Fibroblast of lung (primary cell): Measurements from ENCODE around the gene SLC6A19. TPM values are rescaled to one million over a fixed set of nuclear protein-coding genes. Genes with fewer than 3 reads are reported as not detected.
A peak's percentile ranks its signal among the peaks of the same experiment; 100 is the strongest.

Experiments
- DNase-seq, 2 donors: peaks; one replicate each; pipeline versions ENCODE4 v3.0.0 to v3.0.0-alpha.2; 2010; ENCODE audit warnings: low read depth in 2 of 2
- H2AFZ ChIP-seq: 2 replicates; pipeline ENCODE4 v1.5.1; 2012; ENCODE audit warnings: low read length, control low read depth, inconsistent platforms
- H3K27ac ChIP-seq: 2 replicates; pipeline ENCODE4 v1.5.1; 2011; ENCODE audit warnings: low read length, control low read depth; ENCODE audit not compliant: insufficient read depth
- H3K27me3 ChIP-seq: 2 replicates; pipeline ENCODE4 v1.5.1; 2011; ENCODE audit warnings: mild to moderate bottlenecking, low read length; ENCODE audit not compliant: control insufficient read depth, insufficient read depth
- H3K36me3 ChIP-seq: 2 replicates; pipeline ENCODE4 v1.5.1; 2011; ENCODE audit warnings: low read length; ENCODE audit not compliant: control insufficient read depth, insufficient read depth
- H3K4me1 ChIP-seq: 2 replicates; pipeline ENCODE4 v1.5.1; 2011; ENCODE audit warnings: low read length; ENCODE audit not compliant: control insufficient read depth, insufficient read depth; ENCODE audit errors: extremely low read depth
- H3K4me2 ChIP-seq: 2 replicates; pipeline ENCODE4 v1.5.1; 2011; ENCODE audit warnings: low read length, control low read depth; ENCODE audit not compliant: insufficient read depth; ENCODE audit errors: extremely low read depth
- H3K4me3 ChIP-seq, 4 experiments: fragments of 200-600 bp in 1 of 4; sonication (generic) in 1 of 4; replicated peaks in 1 of 4; 2 replicates each; pipeline ENCODE4 v1.5.1; 2011 to 2016; ENCODE audit warnings: low read length in 4 of 4, low read depth in 3 of 4, mild to moderate bottlenecking in 3 of 4, control low read depth in 2 of 4, inconsistent platforms in 1 of 4, mixed read lengths in 1 of 4; ENCODE audit not compliant: insufficient read depth in 1 of 4; ENCODE audit errors: control extremely low read depth in 1 of 4
- H3K79me2 ChIP-seq: 2 replicates; pipeline ENCODE4 v1.5.1; 2012; ENCODE audit warnings: mild to moderate bottlenecking, low read length, inconsistent platforms; ENCODE audit not compliant: control insufficient read depth, insufficient read depth
- H3K9ac ChIP-seq: 2 replicates; pipeline ENCODE4 v1.5.1; 2011; ENCODE audit warnings: mild to moderate bottlenecking, low read length, control low read depth; ENCODE audit not compliant: insufficient read depth
- H3K9me3 ChIP-seq: 2 replicates; pipeline ENCODE4 v1.5.1; 2012; ENCODE audit warnings: low read depth, low read length; ENCODE audit not compliant: control insufficient read depth, insufficient read depth
- H4K20me1 ChIP-seq: 2 replicates; pipeline ENCODE4 v1.5.1; 2011; ENCODE audit warnings: low read length; ENCODE audit not compliant: control insufficient read depth, insufficient read depth; ENCODE audit errors: extremely low read depth
- EZH2 ChIP-seq: IDR thresholded peaks from 2 replicates; pipeline ENCODE4 v1.5.1; 2012; ENCODE audit warnings: low read length, control low read depth, mild to moderate bottlenecking; ENCODE audit errors: missing control alignments
- polyA plus RNA-seq, 2 donors: library from polyadenylated mRNA; depleted of rRNA in 1 of 2; stranded (reverse) in 1 of 2; unstranded in 1 of 2; fragments of >200 nt; gene quantifications; 2 replicates each; pipeline ENCODE4 v1.2.1, GENCODE V29; 2011 to 2012; ENCODE audit warnings: missing spikeins in 1 of 2
- total RNA-seq: library from RNA; depleted of rRNA; stranded (reverse); fragments of >200 nt; gene quantifications from 2 replicates; pipeline ENCODE4 v1.2.1, GENCODE V29; 2014
- TF ChIP-seq, protein P1 (sequence below), 2 donors: IDR thresholded peaks in 1 of 2; conservative IDR thresholded peaks in 1 of 2; 1 replicate in 1 of 2; 2 replicates in 1 of 2; pipeline ENCODE4 v1.5.1; 2011 to 2012; ENCODE audit warnings: low read length in 2 of 2, control low read depth in 1 of 2, inconsistent platforms in 1 of 2, low read depth in 1 of 2, mild to moderate bottlenecking in 1 of 2

SLC6A19 gene
- total and polyA plus RNA-seq, 2 donors (not counting 1 experiment from before 2014, with no cell fraction given) = not detected

DNA sequence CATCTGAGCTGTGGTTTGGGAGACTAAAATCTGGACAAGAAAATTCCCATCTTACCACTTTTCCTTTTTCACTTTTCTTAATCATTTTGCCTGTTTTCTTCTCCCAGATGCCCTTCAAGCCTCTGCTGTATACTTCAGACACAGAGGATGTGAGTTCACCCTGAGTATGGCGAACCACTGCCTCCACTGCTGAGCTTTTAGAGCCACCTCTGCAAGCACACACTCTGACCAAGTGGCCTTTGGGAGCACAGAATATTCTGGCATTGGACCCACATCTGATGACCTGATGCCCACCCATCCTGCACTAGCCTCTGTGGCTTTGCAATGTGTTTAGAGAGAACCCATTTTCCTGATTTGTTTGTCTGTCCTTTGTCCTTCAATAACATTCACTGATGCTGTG lies 61.0 kb downstream of the SLC6A19 start:
- H3K4me1 ChIP-seq = no peaks in the 10 kb centered on the region
- peak; percentile 8 to 11 for DNase-seq
- no peak overlapping the region for H3K4me3 ChIP-seq
- no peak overlapping the region for H3K27ac ChIP-seq
- H3K9ac ChIP-seq = no peak overlapping the region
- no peak overlapping the region for H2AFZ ChIP-seq
- no peaks in the 10 kb centered on the region for H4K20me1 ChIP-seq
- no peaks in the 10 kb centered on the region for H3K9me3 ChIP-seq
- H3K36me3 ChIP-seq = no peaks in the 10 kb centered on the region
- TF ChIP-seq, protein P1, sequence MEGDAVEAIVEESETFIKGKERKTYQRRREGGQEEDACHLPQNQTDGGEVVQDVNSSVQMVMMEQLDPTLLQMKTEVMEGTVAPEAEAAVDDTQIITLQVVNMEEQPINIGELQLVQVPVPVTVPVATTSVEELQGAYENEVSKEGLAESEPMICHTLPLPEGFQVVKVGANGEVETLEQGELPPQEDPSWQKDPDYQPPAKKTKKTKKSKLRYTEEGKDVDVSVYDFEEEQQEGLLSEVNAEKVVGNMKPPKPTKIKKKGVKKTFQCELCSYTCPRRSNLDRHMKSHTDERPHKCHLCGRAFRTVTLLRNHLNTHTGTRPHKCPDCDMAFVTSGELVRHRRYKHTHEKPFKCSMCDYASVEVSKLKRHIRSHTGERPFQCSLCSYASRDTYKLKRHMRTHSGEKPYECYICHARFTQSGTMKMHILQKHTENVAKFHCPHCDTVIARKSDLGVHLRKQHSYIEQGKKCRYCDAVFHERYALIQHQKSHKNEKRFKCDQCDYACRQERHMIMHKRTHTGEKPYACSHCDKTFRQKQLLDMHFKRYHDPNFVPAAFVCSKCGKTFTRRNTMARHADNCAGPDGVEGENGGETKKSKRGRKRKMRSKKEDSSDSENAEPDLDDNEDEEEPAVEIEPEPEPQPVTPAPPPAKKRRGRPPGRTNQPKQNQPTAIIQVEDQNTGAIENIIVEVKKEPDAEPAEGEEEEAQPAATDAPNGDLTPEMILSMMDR (conservative IDR thresholded peaks at IDR 0.05 in 1 of 2, IDR thresholded peaks at IDR 0.05 in 1 of 2; ENCODE audit: low read depth in 1 of 2, low read length in 2 of 2) = no peak
- TF ChIP-seq EZH2 = no peak
- H3K4me2 ChIP-seq = no peak overlapping the region
- H3K79me2 ChIP-seq = no peaks in the 10 kb centered on the region
- H3K27me3 ChIP-seq = no peaks in the 10 kb centered on the region

DNA sequence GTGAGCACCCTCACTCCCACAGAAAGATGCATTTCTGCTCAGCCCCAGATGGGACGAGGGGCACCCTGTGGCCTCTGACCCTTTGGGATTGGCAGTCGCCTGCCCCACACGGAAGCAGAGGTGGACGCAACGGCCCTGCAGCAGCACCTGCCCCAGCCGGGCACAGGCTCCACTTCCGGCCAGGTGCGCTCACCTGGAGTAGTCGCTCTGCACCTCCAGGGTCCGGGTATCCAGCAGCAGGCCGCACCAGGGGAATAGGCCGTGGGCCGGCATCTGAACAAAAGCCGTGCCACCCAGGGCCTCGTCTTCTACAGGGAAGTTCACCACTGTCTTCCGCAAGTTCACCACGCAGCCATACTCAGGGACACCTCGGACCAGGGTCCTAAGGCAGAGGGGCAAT lies 62.8 kb downstream of the SLC6A19 start:
- H3K9ac ChIP-seq = no peak overlapping the region
- DNase-seq = no peak
- H3K79me2 ChIP-seq = no peaks in the 10 kb centered on the region
- H3K27ac ChIP-seq = no peak overlapping the region
- H2AFZ ChIP-seq = no peak overlapping the region
- H3K4me1 ChIP-seq = no peaks in the 10 kb centered on the region
- no peak overlapping the region for H3K4me2 ChIP-seq
- no peaks in the 10 kb centered on the region for H3K36me3 ChIP-seq
- TF ChIP-seq, protein P1 (conservative IDR thresholded peaks at IDR 0.05 in 1 of 2, IDR thresholded peaks at IDR 0.05 in 1 of 2; ENCODE audit: low read depth in 1 of 2, low read length in 2 of 2) = no peak
- no peak for TF ChIP-seq EZH2
- H4K20me1 ChIP-seq = no peaks in the 10 kb centered on the region
- H3K27me3 ChIP-seq = no peaks in the 10 kb centered on the region
- H3K9me3 ChIP-seq = no peaks in the 10 kb centered on the region
- no peak overlapping the region for H3K4me3 ChIP-seq

GRCh38 chr5:1265026-1265425 lies 63.6 kb downstream of the SLC6A19 start:
- no peaks in the 10 kb centered on the region for H3K27me3 ChIP-seq
- H3K9ac ChIP-seq = no peak overlapping the region
- no peaks in the 10 kb centered on the region for H3K79me2 ChIP-seq
- no peak overlapping the region for H3K27ac ChIP-seq
- no peaks in the 10 kb centered on the region for H3K9me3 ChIP-seq
- no peak overlapping the region for H2AFZ ChIP-seq
- H4K20me1 ChIP-seq = no peaks in the 10 kb centered on the region
- no peaks in the 10 kb centered on the region for H3K4me1 ChIP-seq
- H3K4me3 ChIP-seq = no peak overlapping the region
- DNase-seq = no peak
- H3K4me2 ChIP-seq = no peak overlapping the region
- no peaks in the 10 kb centered on the region for H3K36me3 ChIP-seq
- TF ChIP-seq, protein P1 (conservative IDR thresholded peaks at IDR 0.05 in 1 of 2, IDR thresholded peaks at IDR 0.05 in 1 of 2; ENCODE audit: low read depth in 1 of 2, low read length in 2 of 2) = no peak
- TF ChIP-seq EZH2 = no peak
